ENCODE measurements around the gene LILRA6. TPM values are rescaled to one million over a fixed set of nuclear protein-coding genes. Genes with fewer than 3 reads are reported as not detected.
A peak's percentile ranks its signal among the peaks of the same experiment; 100 is the strongest.

LILRA6 gene
- total RNA-seq, 4 donors from 2014 or later: 1.0 to 1.7 TPM; not detected in 2

GRCh38 chr19:54266133-54266532 lies 23.5 kb upstream of the LILRA6 start:
- no peaks in the 10 kb centered on the region for H3K36me3 ChIP-seq
- TF ChIP-seq POLR2A (IDR thresholded peaks at IDR 0.05) (no peak), CTCF (IDR thresholded peaks at IDR 0.05) (peak; percentile 37 to 48 (median 40))
- H3K27ac ChIP-seq: no peak overlapping the region
- DNase-seq: peak; percentile 42 to 46
- H3K4me3 ChIP-seq: no peak overlapping the region
- no peaks in the 10 kb centered on the region for H3K4me1 ChIP-seq
- H3K27me3 ChIP-seq: no peaks in the 10 kb centered on the region
- intact Hi-C loops (cut with DNase I; ENCODE audit: low total_unique reads): no loop called here
- H3K9me3 ChIP-seq: no peaks in the 10 kb centered on the region

GRCh38 chr19:54262470-54262869 lies 19.9 kb upstream of the LILRA6 start:
- Histone ChIP-seq H3K27ac (no peak overlapping the region), H3K4me1 (no peaks in the 10 kb centered on the region), H3K9me3 (no peaks in the 10 kb centered on the region), H3K27me3 (no peaks in the 10 kb centered on the region), H3K36me3 (no peaks in the 10 kb centered on the region), H3K4me3 (no peak overlapping the region)
- intact Hi-C loops (cut with DNase I; ENCODE audit: low total_unique reads): no loop called here
- DNase-seq: no peak
- no peak for TF ChIP-seq CTCF (IDR thresholded peaks at IDR 0.05)
- TF ChIP-seq POLR2A (IDR thresholded peaks at IDR 0.05): no peak

- Histone ChIP-seq H3K4me1 (no peaks in the 10 kb centered on the region), H3K4me3 (no peak overlapping the region), H3K9me3 (no peaks in the 10 kb centered on the region), H3K27me3 (no peaks in the 10 kb centered on the region), H3K27ac (no peak overlapping the region), H3K36me3 (no peaks in the 10 kb centered on the region)
- no peak for DNase-seq
- no peak for TF ChIP-seq CTCF (IDR thresholded peaks at IDR 0.05)
- no peak for TF ChIP-seq POLR2A (IDR thresholded peaks at IDR 0.05)
- intact Hi-C loops (cut with DNase I; ENCODE audit: low total_unique reads): no loop called here
Measured at GRCh38 chr19:54262066-54262465, 19.5 kb upstream of the LILRA6 start.

- Histone ChIP-seq H3K4me1 (no peaks in the 10 kb centered on the region), H3K4me3 (no peak within 1 kb of the TSS), H3K27me3 (no peaks in the 10 kb centered on the region), H3K9me3 (no peaks in the 10 kb centered on the region), H3K27ac (no peak within 1 kb of the TSS), H3K36me3 (no peaks in the 10 kb centered on the region)
- no peak for TF ChIP-seq POLR2A (IDR thresholded peaks at IDR 0.05)
- no peak for TF ChIP-seq CTCF (IDR thresholded peaks at IDR 0.05)
- intact Hi-C loops (cut with DNase I; ENCODE audit: low total_unique reads): no loop called here
- no peak for DNase-seq
Measured at GRCh38 chr19:54257116-54257480, 14.5 kb upstream of the LILRA6 start, which contains the start of gene LILRB5. Gene LILRB5, minus strand, starts transcription at chr19:54257273. Its CDS starts 80 bp downstream, at chr19:54257193.

GRCh38 chr19:54256250-54257115 lies 13.9 kb upstream of the LILRA6 start:
- no peak for TF ChIP-seq POLR2A (IDR thresholded peaks at IDR 0.05)
- no peak for TF ChIP-seq CTCF (IDR thresholded peaks at IDR 0.05)
- no peaks in the 10 kb centered on the region for H3K4me1 ChIP-seq
- H3K9me3 ChIP-seq: no peaks in the 10 kb centered on the region
- no peak overlapping the region for H3K27ac ChIP-seq
- no peak overlapping the region for H3K4me3 ChIP-seq
- H3K36me3 ChIP-seq: no peaks in the 10 kb centered on the region
- no peak for DNase-seq
- no peaks in the 10 kb centered on the region for H3K27me3 ChIP-seq
- intact Hi-C loops (cut with DNase I; ENCODE audit: low total_unique reads): no loop called here
